ENCODE results near the gene THOC7.

DNA sequence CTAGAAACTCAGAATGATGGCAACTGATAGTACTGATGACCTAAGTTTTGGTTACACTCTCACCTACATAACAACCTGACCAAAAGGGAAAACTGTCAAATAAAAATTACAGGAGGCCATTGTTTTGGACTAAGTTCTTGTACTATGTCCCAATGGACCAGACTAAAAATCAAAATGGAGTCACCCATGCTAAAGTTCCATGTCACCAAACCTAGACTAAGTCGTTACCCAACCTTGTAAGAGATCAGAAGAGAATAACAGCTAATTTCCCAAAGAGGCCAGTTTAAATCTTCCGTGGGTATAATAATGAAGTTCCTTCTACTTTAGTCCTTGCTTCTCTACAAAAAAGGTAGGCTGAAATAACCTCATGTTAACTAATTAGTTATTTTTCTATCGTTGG, 12.3 kb downstream of the THOC7 start:
- TF ChIP-seq, protein P1, sequence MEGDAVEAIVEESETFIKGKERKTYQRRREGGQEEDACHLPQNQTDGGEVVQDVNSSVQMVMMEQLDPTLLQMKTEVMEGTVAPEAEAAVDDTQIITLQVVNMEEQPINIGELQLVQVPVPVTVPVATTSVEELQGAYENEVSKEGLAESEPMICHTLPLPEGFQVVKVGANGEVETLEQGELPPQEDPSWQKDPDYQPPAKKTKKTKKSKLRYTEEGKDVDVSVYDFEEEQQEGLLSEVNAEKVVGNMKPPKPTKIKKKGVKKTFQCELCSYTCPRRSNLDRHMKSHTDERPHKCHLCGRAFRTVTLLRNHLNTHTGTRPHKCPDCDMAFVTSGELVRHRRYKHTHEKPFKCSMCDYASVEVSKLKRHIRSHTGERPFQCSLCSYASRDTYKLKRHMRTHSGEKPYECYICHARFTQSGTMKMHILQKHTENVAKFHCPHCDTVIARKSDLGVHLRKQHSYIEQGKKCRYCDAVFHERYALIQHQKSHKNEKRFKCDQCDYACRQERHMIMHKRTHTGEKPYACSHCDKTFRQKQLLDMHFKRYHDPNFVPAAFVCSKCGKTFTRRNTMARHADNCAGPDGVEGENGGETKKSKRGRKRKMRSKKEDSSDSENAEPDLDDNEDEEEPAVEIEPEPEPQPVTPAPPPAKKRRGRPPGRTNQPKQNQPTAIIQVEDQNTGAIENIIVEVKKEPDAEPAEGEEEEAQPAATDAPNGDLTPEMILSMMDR (IDR thresholded peaks at IDR 0.05): no peak
- TF ChIP-seq POLR2AphosphoS5 (IDR thresholded peaks at IDR 0.05) (no peak), POLR2A (IDR thresholded peaks at IDR 0.05; ENCODE audit: low read depth) (no peak)
